Right lobe of liver (tissue), 6 donors: Measurements from ENCODE around the gene SLC35B4. TPM values are rescaled to one million over a fixed set of nuclear protein-coding genes. Genes with fewer than 3 reads are reported as not detected.
"Not testable (repeated sequence)": the region's sequence is repeated elsewhere in the genome, so short reads cannot be mapped to it uniquely, and the experiment has no call there.

Experiments used
- ATAC-seq, 4 donors: fragments of 200-7000 bp; cut with Tn5 transposase; one replicate each; pipeline ENCODE4 v1.9.1; 2020; ENCODE audit warnings: mild to moderate bottlenecking in 4 of 4, moderate library complexity in 4 of 4
- DNase-seq, 3 donors: peaks; one replicate each; pipeline ENCODE4 v3.0.0-alpha.2; 2020
- H3K27ac ChIP-seq, 3 donors: fragments of 200-600 bp; one replicate each; pipeline ENCODE4 v1.8.0; 2022
- H3K27me3 ChIP-seq, 2 donors: fragments of 200-600 bp; one replicate each; pipeline ENCODE4 v1.8.0; 2022
- H3K36me3 ChIP-seq, 4 donors: fragments of 200-600 bp; sonication (generic) in 1 of 4; one replicate each; pipeline versions ENCODE4 v1.5.1 to v1.8.0; 2017 to 2022; ENCODE audit warnings: control low read depth in 1 of 4
- H3K4me1 ChIP-seq, 4 donors: fragments of 200-600 bp; sonication (generic) in 1 of 4; one replicate each; pipeline versions ENCODE4 v1.5.1 to v1.8.0; 2017 to 2022; ENCODE audit warnings: control low read depth in 1 of 4
- H3K4me3 ChIP-seq, 3 donors: fragments of 200-600 bp; one replicate each; pipeline ENCODE4 v1.8.0; 2022
- H3K9me3 ChIP-seq, 4 donors: fragments of 200-600 bp; sonication (generic) in 1 of 4; one replicate each; pipeline versions ENCODE4 v1.5.1 to v1.8.0; 2017 to 2022; ENCODE audit warnings: control low read depth in 1 of 4
- CTCF ChIP-seq, 4 donors: fragments of 200-600 bp in 3 of 4; fragments of 450-650 bp in 1 of 4; IDR thresholded peaks; one replicate each; pipeline versions ENCODE4 v1.5.1 to v1.8.0; 2016 to 2022; ENCODE audit warnings: antibody characterized with exemption in 4 of 4, mild to moderate bottlenecking in 2 of 4
- POLR2A ChIP-seq: fragments of 450-650 bp; IDR thresholded peaks from one replicate; pipeline ENCODE4 v1.6.1; 2017; ENCODE audit warnings: antibody characterized with exemption, mild to moderate bottlenecking
- WGBS: methylation state at CpG from one replicate; pipeline ENCODE4 v1.1.6; 2018; ENCODE audit warnings: low coverage, low lambda C conversion rate; ENCODE audit not compliant: insufficient coverage; ENCODE audit errors: missing lambda C conversion rate; 5-methylcytosine and 5-hydroxymethylcytosine counted together
- intact Hi-C, 2 donors: fragments of 100-400 bp; cut with DNase I; formaldehyde crosslinking; loops; one replicate each; pipeline versions ENCODE4 v1.11.2 to v1.14.1; 2022
- total RNA-seq, 6 experiments: library from RNA; depleted of rRNA in 2 of 6; stranded (reverse); fragments of >200 nt in 2 of 6; fragmentation: NEBNext Ultra II Directional in 3 of 6; extraction: Animal tissue kit (Norgen Biotek cat#: 25700) in 3 of 6; gene quantifications; one replicate each; pipeline versions ENCODE4 v1.1.0 to v1.2.4, GENCODE V29; 2016 to 2023
- donor health status: DM: no; HTN: yes; CAD: no.
- donor health status: DM: no; HTN: no; CAD: no.
- donor health status: DM: no; HTN: no; CAD: no.
- donor health status: DM: no; HTN: yes; CAD: no.
- donor health status: DM: no; HTN: yes; CAD: no.

SLC35B4 gene
- total RNA-seq, 6 experiments from 2014 or later: 8.9 to 13.5 (median 10.4) TPM

DNA sequence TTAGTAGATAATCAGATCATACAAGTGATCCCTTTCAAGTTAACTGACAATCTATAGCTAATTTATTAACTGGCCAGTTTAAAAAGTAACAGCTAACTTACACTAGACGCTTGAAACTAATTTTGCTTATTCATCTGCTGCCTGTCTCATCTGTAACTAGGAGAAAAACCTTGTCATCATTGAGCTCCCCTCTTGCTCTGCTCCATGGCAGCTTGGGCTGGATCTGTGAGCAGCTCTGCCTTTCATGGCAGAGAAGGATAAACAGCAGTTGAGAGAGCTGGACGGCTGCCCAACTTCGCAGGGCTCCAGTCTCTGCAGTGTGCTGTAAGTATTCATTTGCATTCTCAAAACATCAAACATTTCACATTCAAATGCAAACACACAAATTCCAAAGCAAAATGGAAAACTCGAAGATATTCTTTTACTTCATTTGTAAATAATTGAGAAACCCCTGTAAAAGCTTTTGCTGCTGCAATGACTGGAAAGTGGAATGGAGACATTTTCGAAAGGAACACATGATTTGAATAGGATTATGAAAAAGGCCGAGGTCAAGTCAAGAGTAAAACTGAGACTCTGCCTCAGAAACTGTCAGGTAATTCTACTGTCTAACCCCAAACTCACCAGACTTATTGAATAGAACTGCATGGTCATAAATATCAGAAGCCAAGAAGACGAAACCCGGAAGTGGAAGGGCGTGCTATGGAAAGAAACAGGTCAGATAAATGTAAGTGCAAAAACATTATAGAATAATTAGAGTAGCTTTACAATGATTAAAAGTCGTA, 17.6 kb downstream of the SLC35B4 start:
- no peaks in the 10 kb centered on the region for H3K9me3 ChIP-seq
- TF ChIP-seq CTCF (IDR thresholded peaks at IDR 0.05) (no peak), POLR2A (no peak)
- ATAC-seq (peak; percentile 53 to 71 (median 58)), DNase-seq (peak in 2 of 3 donors; percentile 38 to 63)
- H3K27ac ChIP-seq: no peak overlapping the region
- intact Hi-C loops: no loop called here
- H3K27me3 ChIP-seq: no peaks in the 10 kb centered on the region
- H3K4me1 ChIP-seq: no peaks in the 10 kb centered on the region
- WGBS: 42% methylated on average over 7 of the region's 10 CpGs
- H3K36me3 ChIP-seq: peaks cover 0 to 33% (median 14%) of the 10 kb centered on the region in 4 donors
- no peak overlapping the region for H3K4me3 ChIP-seq

GRCh38 chr7:134297489-134297888, 19.2 kb downstream of the SLC35B4 start:
- Histone ChIP-seq H3K4me3 (no peak overlapping the region), H3K36me3 (peaks cover 0 to 22% (median 11%) of the 10 kb centered on the region in 4 donors), H3K4me1 (peaks cover 0 to 10% (median 2%) of the 10 kb centered on the region in 4 donors), H3K27ac (no peak overlapping the region), H3K27me3 (no peaks in the 10 kb centered on the region), H3K9me3 (no peaks in the 10 kb centered on the region)
- WGBS: 95% methylated on average over 2 of the region's 2 CpGs
- no peak for DNase-seq
- no peak for ATAC-seq
- intact Hi-C loops: no loop called here
- TF ChIP-seq CTCF (IDR thresholded peaks at IDR 0.05) (no peak), POLR2A (no peak)

DNA sequence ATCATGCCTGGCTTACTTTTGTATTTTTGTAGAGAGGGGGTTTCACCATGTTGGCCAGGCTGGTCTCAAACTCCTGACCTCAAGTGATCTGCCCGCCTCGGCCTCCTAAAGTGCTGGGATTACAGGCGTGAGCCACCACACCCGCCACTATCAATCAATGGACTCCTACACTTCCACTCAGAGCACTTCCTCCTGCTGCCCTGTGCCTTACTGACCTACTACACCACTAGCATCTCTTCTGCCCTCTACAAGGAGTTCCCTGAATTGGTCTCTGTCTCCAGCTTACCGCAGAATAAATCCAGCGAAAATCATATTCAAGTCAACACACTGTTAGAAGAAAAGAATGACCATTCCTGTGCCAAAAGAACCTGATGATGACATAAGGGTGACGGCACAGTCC, 20.7 kb downstream of the SLC35B4 start:
- WGBS: 94% methylated on average over 7 of the region's 7 CpGs
- peaks cover 0 to 12% (median 5%) of the 10 kb centered on the region in 4 donors for H3K36me3 ChIP-seq
- H3K4me1 ChIP-seq, H3K27ac ChIP-seq, H3K9me3 ChIP-seq, intact Hi-C loops, DNase-seq, H3K27me3 ChIP-seq, ATAC-seq, H3K4me3 ChIP-seq: not testable (repeated sequence)

GRCh38 chr7:134293002-134293740, 23.6 kb downstream of the SLC35B4 start:
- H3K27ac ChIP-seq: peak overlapping the region in 2 of 3 donors; percentile 27 to 48
- WGBS: 41% methylated on average over 9 of the region's 12 CpGs
- peak; percentile 98 to 99 (median 98) for ATAC-seq

More at GRCh38 chr7:134293002-134293740, 23.6 kb downstream of the SLC35B4 start:
- H3K9me3 ChIP-seq: no peaks in the 10 kb centered on the region
- no peak overlapping the region for H3K4me3 ChIP-seq
- intact Hi-C loops: no loop called here
- peak in 2 of 3 donors; percentile 45 to 63 for DNase-seq
- H3K36me3 ChIP-seq: peaks cover 0 to 6% (median 4%) of the 10 kb centered on the region in 4 donors
- no peaks in the 10 kb centered on the region for H3K27me3 ChIP-seq
- TF ChIP-seq POLR2A (no peak), CTCF (IDR thresholded peaks at IDR 0.05) (no peak)
- H3K4me1 ChIP-seq: peaks cover 0 to 10% (median 3%) of the 10 kb centered on the region in 4 donors
